Astrocyte (in vitro differentiated cells and primary cell): ENCODE data around the gene C3orf38. TPM values are rescaled to one million over a fixed set of nuclear protein-coding genes. Genes with fewer than 3 reads are reported as not detected.

Experiments used
- DNase-seq: peaks from one replicate; pipeline ENCODE4 v3.0.0-alpha.2; 2010; ENCODE audit warnings: low read depth
- FAIRE-seq: peaks from 2 replicates; lab custom pipeline; 2011; peaks lifted over from hg19 to GRCh38; lab: Jason Lieb, UNC
- H2AFZ ChIP-seq: 2 replicates; pipeline ENCODE4 v1.6.0; 2012; ENCODE audit warnings: low read depth, low read length, inconsistent platforms
- H3K27ac ChIP-seq: 2 replicates; pipeline ENCODE4 v1.5.1; 2011; ENCODE audit warnings: low read depth, low read length, inconsistent platforms
- H3K27me3 ChIP-seq: 2 replicates; pipeline ENCODE4 v1.6.0; 2011; ENCODE audit warnings: low read length, inconsistent platforms; ENCODE audit not compliant: insufficient read depth
- H3K36me3 ChIP-seq: 2 replicates; pipeline ENCODE4 v1.5.1; 2011; ENCODE audit warnings: low read length, inconsistent platforms; ENCODE audit not compliant: insufficient read depth
- H3K4me1 ChIP-seq: 2 replicates; pipeline ENCODE4 v1.5.1; 2011; ENCODE audit warnings: low read length, inconsistent platforms; ENCODE audit not compliant: insufficient read depth
- H3K4me2 ChIP-seq: 2 replicates; pipeline ENCODE4 v1.6.0; 2012; ENCODE audit warnings: low read length, inconsistent platforms
- H3K4me3 ChIP-seq: 2 replicates; pipeline ENCODE4 v1.5.1; 2011; ENCODE audit warnings: low read depth, mild to moderate bottlenecking, low read length, inconsistent platforms; ENCODE audit not compliant: insufficient read depth
- H3K79me2 ChIP-seq: 2 replicates; pipeline ENCODE4 v1.6.0; 2012; ENCODE audit warnings: mild to moderate bottlenecking, low read length, inconsistent platforms; ENCODE audit not compliant: insufficient read depth
- H3K9ac ChIP-seq: 2 replicates; pipeline ENCODE4 v1.6.0; 2012; ENCODE audit warnings: mild to moderate bottlenecking, low read length, inconsistent platforms
- H3K9me3 ChIP-seq: 2 replicates; pipeline ENCODE4 v1.5.1; 2012; ENCODE audit warnings: low read depth, mild to moderate bottlenecking, low read length, inconsistent platforms; ENCODE audit not compliant: insufficient read depth
- H4K20me1 ChIP-seq: 2 replicates; pipeline ENCODE4 v1.6.0; 2012; ENCODE audit warnings: low read length, inconsistent platforms; ENCODE audit not compliant: insufficient read depth
- H3K27ac Mint-ChIP-seq: one replicate; pipeline ENCODE4 v1.8.0; 2021; ENCODE audit warnings: mild to moderate bottlenecking, mixed read lengths; ENCODE audit not compliant: unreplicated experiment
- H3K27me3 Mint-ChIP-seq: one replicate; pipeline ENCODE4 v1.8.0; 2021; ENCODE audit warnings: low read depth, mixed read lengths; ENCODE audit not compliant: unreplicated experiment
- H3K36me3 Mint-ChIP-seq: one replicate; pipeline ENCODE4 v1.8.0; 2021; ENCODE audit warnings: low read depth, mixed read lengths; ENCODE audit not compliant: unreplicated experiment
- H3K4me1 Mint-ChIP-seq: one replicate; pipeline ENCODE4 v1.8.0; 2021; ENCODE audit warnings: low read depth, mixed read lengths; ENCODE audit not compliant: unreplicated experiment
- H3K4me3 Mint-ChIP-seq: one replicate; pipeline ENCODE4 v1.8.0; 2021; ENCODE audit warnings: mild to moderate bottlenecking, moderate library complexity, mixed read lengths; ENCODE audit not compliant: unreplicated experiment
- H3K9me3 Mint-ChIP-seq: one replicate; pipeline ENCODE4 v1.8.0; 2021; ENCODE audit warnings: mild to moderate bottlenecking, mixed read lengths; ENCODE audit not compliant: unreplicated experiment
- EZH2 ChIP-seq: IDR thresholded peaks from 2 replicates; pipeline ENCODE4 v1.6.1; 2012; ENCODE audit warnings: mild to moderate bottlenecking, low read length, inconsistent platforms; ENCODE audit not compliant: insufficient read depth
- total RNA-seq: library from RNA; stranded (reverse); gene quantifications from 2 replicates; pipeline ENCODE4 v1.2.1, GENCODE V29; 2021
- TF ChIP-seq, protein P1 (sequence below): IDR thresholded peaks from 2 replicates; pipeline ENCODE4 v1.5.1; 2011; ENCODE audit warnings: low read depth, mild to moderate bottlenecking, inconsistent platforms, low read length, moderate library complexity; ENCODE audit not compliant: insufficient read depth

The C3orf38 gene
- total RNA-seq, 1 donor from 2014 or later, result 37.9 TPM

DNA sequence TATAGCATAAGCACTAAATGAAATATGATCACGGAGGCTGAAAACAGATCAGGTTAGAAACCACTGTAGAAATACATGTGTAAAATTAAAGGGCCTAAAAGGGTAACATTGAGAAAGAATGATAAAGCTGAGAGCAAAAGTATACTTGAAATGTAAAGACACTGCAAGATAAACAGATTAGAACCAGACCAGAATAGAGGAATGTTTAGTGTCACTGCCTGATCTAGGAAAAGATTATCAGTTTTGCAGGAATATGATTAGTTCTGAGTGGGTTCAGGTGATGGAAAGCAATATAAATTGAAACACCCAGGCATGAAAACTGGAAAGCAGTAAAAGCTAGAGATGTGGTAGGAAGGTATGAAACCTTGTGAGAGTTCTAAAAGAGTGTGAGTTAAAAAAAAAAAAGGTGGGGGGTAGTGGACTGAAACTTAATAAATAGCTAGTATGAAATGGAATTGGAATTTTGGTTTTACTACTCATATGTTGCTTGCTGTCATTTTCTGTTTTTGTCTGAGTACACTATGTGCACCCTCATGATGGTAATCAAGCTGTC is 16.0 kb upstream of the C3orf38 start:
- no peaks in the 10 kb centered on the region for H3K27me3 Mint-ChIP-seq
- H3K4me3 Mint-ChIP-seq, result no peak overlapping the region
- Histone ChIP-seq H3K79me2 (peaks cover 2% of the 10 kb centered on the region), H3K27ac (no peak overlapping the region), H3K4me2 (no peak overlapping the region), H3K27me3 (no peaks in the 10 kb centered on the region), H3K4me1 (no peaks in the 10 kb centered on the region), H3K36me3 (peaks cover 7% of the 10 kb centered on the region), H3K9ac (no peak overlapping the region), H2AFZ (no peak overlapping the region), H3K4me3 (no peak overlapping the region), H4K20me1 (peaks cover 9% of the 10 kb centered on the region), H3K9me3 (no peaks in the 10 kb centered on the region)
- DNase-seq (no peak), FAIRE-seq (no peak)
- TF ChIP-seq, protein P1, sequence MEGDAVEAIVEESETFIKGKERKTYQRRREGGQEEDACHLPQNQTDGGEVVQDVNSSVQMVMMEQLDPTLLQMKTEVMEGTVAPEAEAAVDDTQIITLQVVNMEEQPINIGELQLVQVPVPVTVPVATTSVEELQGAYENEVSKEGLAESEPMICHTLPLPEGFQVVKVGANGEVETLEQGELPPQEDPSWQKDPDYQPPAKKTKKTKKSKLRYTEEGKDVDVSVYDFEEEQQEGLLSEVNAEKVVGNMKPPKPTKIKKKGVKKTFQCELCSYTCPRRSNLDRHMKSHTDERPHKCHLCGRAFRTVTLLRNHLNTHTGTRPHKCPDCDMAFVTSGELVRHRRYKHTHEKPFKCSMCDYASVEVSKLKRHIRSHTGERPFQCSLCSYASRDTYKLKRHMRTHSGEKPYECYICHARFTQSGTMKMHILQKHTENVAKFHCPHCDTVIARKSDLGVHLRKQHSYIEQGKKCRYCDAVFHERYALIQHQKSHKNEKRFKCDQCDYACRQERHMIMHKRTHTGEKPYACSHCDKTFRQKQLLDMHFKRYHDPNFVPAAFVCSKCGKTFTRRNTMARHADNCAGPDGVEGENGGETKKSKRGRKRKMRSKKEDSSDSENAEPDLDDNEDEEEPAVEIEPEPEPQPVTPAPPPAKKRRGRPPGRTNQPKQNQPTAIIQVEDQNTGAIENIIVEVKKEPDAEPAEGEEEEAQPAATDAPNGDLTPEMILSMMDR, result no peak
- TF ChIP-seq EZH2, result no peak
- H3K36me3 Mint-ChIP-seq, result peaks cover 6% of the 10 kb centered on the region
- no peak overlapping the region for H3K27ac Mint-ChIP-seq
- peaks cover 31% of the 10 kb centered on the region for H3K4me1 Mint-ChIP-seq
- no peaks in the 10 kb centered on the region for H3K9me3 Mint-ChIP-seq

DNA sequence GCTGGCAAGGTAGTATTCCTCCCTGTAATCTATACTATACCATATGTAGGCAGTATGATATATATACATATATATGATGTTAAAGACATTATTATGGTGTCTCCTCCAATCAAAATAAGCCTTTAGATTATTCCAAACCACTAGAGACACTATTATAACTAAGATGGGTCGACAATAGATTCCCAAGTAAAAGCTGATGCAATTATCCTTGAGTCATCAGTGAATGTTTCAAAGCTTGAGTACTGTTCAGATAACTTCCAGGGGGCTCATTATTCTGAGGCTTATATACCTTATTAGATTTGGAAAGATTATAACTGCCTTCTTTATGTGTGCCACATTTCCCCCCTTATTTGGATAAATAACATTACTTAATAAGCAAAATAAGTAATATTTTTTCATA is 11.9 kb upstream of the C3orf38 start:
- peaks cover 10% of the 10 kb centered on the region for H3K4me1 ChIP-seq
- H3K79me2 ChIP-seq, result no peaks in the 10 kb centered on the region
- no peak overlapping the region for H3K4me3 ChIP-seq
- H2AFZ ChIP-seq, result no peak overlapping the region
- H3K27me3 ChIP-seq, result no peaks in the 10 kb centered on the region
- H3K27me3 Mint-ChIP-seq, result no peaks in the 10 kb centered on the region
- H3K27ac ChIP-seq, result no peak overlapping the region
- no peak overlapping the region for H3K4me3 Mint-ChIP-seq
- peak overlapping the region; percentile 84 for H3K27ac Mint-ChIP-seq
- H3K4me1 Mint-ChIP-seq, result peaks cover 26% of the 10 kb centered on the region
- no peak for DNase-seq
- peaks cover 21% of the 10 kb centered on the region for H3K36me3 ChIP-seq
- TF ChIP-seq, protein P1, result no peak
- no peak for TF ChIP-seq EZH2
- no peak for FAIRE-seq
- no peak overlapping the region for H3K4me2 ChIP-seq
- H3K36me3 Mint-ChIP-seq, result peaks cover 16% of the 10 kb centered on the region
- no peaks in the 10 kb centered on the region for H3K9me3 ChIP-seq
- H3K9ac ChIP-seq, result no peak overlapping the region
- H4K20me1 ChIP-seq, result no peaks in the 10 kb centered on the region
- no peaks in the 10 kb centered on the region for H3K9me3 Mint-ChIP-seq

DNA sequence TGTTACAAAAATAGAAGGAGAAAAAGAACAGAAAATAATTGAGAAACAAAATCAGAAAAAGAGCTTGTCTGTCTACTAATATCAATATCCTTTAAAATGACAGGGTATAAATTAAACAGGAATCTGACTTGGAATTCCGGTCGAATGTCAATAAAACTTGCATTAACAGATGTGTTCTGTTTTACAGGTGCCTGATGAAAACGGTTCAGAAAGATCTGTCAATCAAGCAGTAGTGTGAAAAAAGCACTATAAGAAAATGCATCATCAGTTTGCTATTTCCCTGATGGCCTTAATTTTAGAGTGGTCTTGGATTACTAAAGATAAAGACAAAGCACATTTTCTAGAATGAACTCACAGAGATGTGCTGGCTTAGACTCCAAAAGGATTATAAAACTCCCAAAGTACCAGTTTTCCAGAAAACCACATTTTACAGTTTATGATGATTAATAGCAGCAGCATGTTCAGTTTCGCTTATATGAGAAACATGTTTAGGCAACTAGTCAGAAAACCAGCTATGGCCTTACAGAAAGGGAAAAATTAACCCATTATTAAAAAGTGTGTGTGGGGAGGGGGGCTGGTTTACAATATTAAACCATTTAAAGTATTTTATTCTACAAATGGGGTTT is 8.2 kb upstream of the C3orf38 start:
- Histone ChIP-seq H3K27ac (peak overlapping the region; percentile 59), H3K4me3 (no peak overlapping the region), H2AFZ (no peak overlapping the region), H3K4me1 (peaks cover 10% of the 10 kb centered on the region), H3K9ac (peak overlapping the region; percentile 36), H3K36me3 (peaks cover 18% of the 10 kb centered on the region), H3K27me3 (no peaks in the 10 kb centered on the region), H4K20me1 (no peaks in the 10 kb centered on the region), H3K9me3 (no peaks in the 10 kb centered on the region), H3K4me2 (peak overlapping the region; percentile 67), H3K79me2 (no peaks in the 10 kb centered on the region)
- Mint-ChIP-seq H3K9me3 (no peaks in the 10 kb centered on the region), H3K4me1 (peaks cover 13% of the 10 kb centered on the region), H3K27me3 (no peaks in the 10 kb centered on the region), H3K36me3 (peaks cover 14% of the 10 kb centered on the region), H3K27ac (peak overlapping the region; percentile 84), H3K4me3 (no peak overlapping the region)
- peak; percentile 77 for DNase-seq
- TF ChIP-seq, protein P1, result no peak
- no peak for TF ChIP-seq EZH2
- peak; percentile 56 for FAIRE-seq
